ENCODE results near the gene SMARCAD1.

DNA sequence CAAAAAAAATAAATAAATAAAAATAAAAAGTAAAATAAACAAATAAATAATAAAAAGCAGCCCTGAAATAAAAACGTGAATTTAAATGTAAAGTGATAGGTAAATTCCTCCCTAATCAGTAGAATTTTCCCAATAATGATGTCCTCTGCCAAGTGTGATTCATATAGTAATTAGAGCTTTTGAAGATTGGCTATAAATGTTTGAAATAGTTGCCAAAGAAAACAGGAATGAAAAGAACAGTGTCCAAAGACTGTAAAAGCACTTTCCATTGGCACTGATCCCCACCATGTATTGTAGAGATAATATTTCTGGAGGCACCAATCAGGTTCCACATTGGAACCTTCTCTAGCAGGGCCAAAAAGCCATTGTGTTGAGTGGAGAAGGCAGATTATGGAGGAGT, 25.9 kb upstream of the SMARCAD1 start:
- no peak for TF ChIP-seq CTCF (IDR thresholded peaks at IDR 0.05)
- no peak for TF ChIP-seq POLR2A (IDR thresholded peaks at IDR 0.05)
- no peak for TF ChIP-seq POLR2AphosphoS5 (IDR thresholded peaks at IDR 0.05)

All from suprapubic skin (tissue), 4 donors.